Fibroblast of lung (primary cell): ENCODE data around the gene INTS2. TPM values are rescaled to one million over a fixed set of nuclear protein-coding genes. Genes with fewer than 3 reads are reported as not detected.

Experiments
- DNase-seq, 2 donors: peaks; one replicate each; pipeline versions ENCODE4 v3.0.0 to v3.0.0-alpha.2; 2010; ENCODE audit warnings: low read depth in 2 of 2
- H2AFZ ChIP-seq: 2 replicates; pipeline ENCODE4 v1.5.1; 2012; ENCODE audit warnings: low read length, control low read depth, inconsistent platforms
- H3K27ac ChIP-seq: 2 replicates; pipeline ENCODE4 v1.5.1; 2011; ENCODE audit warnings: low read length, control low read depth; ENCODE audit not compliant: insufficient read depth
- H3K27me3 ChIP-seq: 2 replicates; pipeline ENCODE4 v1.5.1; 2011; ENCODE audit warnings: mild to moderate bottlenecking, low read length; ENCODE audit not compliant: control insufficient read depth, insufficient read depth
- H3K36me3 ChIP-seq: 2 replicates; pipeline ENCODE4 v1.5.1; 2011; ENCODE audit warnings: low read length; ENCODE audit not compliant: control insufficient read depth, insufficient read depth
- H3K4me1 ChIP-seq: 2 replicates; pipeline ENCODE4 v1.5.1; 2011; ENCODE audit warnings: low read length; ENCODE audit not compliant: control insufficient read depth, insufficient read depth; ENCODE audit errors: extremely low read depth
- H3K4me2 ChIP-seq: 2 replicates; pipeline ENCODE4 v1.5.1; 2011; ENCODE audit warnings: low read length, control low read depth; ENCODE audit not compliant: insufficient read depth; ENCODE audit errors: extremely low read depth
- H3K4me3 ChIP-seq, 4 experiments: fragments of 200-600 bp in 1 of 4; sonication (generic) in 1 of 4; replicated peaks in 1 of 4; 2 replicates each; pipeline ENCODE4 v1.5.1; 2011 to 2016; ENCODE audit warnings: low read length in 4 of 4, low read depth in 3 of 4, mild to moderate bottlenecking in 3 of 4, control low read depth in 2 of 4, inconsistent platforms in 1 of 4, mixed read lengths in 1 of 4; ENCODE audit not compliant: insufficient read depth in 1 of 4; ENCODE audit errors: control extremely low read depth in 1 of 4
- H3K79me2 ChIP-seq: 2 replicates; pipeline ENCODE4 v1.5.1; 2012; ENCODE audit warnings: mild to moderate bottlenecking, low read length, inconsistent platforms; ENCODE audit not compliant: control insufficient read depth, insufficient read depth
- H3K9ac ChIP-seq: 2 replicates; pipeline ENCODE4 v1.5.1; 2011; ENCODE audit warnings: mild to moderate bottlenecking, low read length, control low read depth; ENCODE audit not compliant: insufficient read depth
- H3K9me3 ChIP-seq: 2 replicates; pipeline ENCODE4 v1.5.1; 2012; ENCODE audit warnings: low read depth, low read length; ENCODE audit not compliant: control insufficient read depth, insufficient read depth
- H4K20me1 ChIP-seq: 2 replicates; pipeline ENCODE4 v1.5.1; 2011; ENCODE audit warnings: low read length; ENCODE audit not compliant: control insufficient read depth, insufficient read depth; ENCODE audit errors: extremely low read depth
- EZH2 ChIP-seq: IDR thresholded peaks from 2 replicates; pipeline ENCODE4 v1.5.1; 2012; ENCODE audit warnings: low read length, control low read depth, mild to moderate bottlenecking; ENCODE audit errors: missing control alignments
- polyA plus RNA-seq, 2 donors: library from polyadenylated mRNA; depleted of rRNA in 1 of 2; stranded (reverse) in 1 of 2; unstranded in 1 of 2; fragments of >200 nt; gene quantifications; 2 replicates each; pipeline ENCODE4 v1.2.1, GENCODE V29; 2011 to 2012; ENCODE audit warnings: missing spikeins in 1 of 2
- total RNA-seq: library from RNA; depleted of rRNA; stranded (reverse); fragments of >200 nt; gene quantifications from 2 replicates; pipeline ENCODE4 v1.2.1, GENCODE V29; 2014
- TF ChIP-seq, protein P1 (sequence below), 2 donors: IDR thresholded peaks in 1 of 2; conservative IDR thresholded peaks in 1 of 2; 1 replicate in 1 of 2; 2 replicates in 1 of 2; pipeline ENCODE4 v1.5.1; 2011 to 2012; ENCODE audit warnings: low read length in 2 of 2, control low read depth in 1 of 2, inconsistent platforms in 1 of 2, low read depth in 1 of 2, mild to moderate bottlenecking in 1 of 2

The INTS2 gene
- total and polyA plus RNA-seq, 2 donors (not counting 1 experiment from before 2014, with no cell fraction given): 9.3 to 16.0 TPM

DNA sequence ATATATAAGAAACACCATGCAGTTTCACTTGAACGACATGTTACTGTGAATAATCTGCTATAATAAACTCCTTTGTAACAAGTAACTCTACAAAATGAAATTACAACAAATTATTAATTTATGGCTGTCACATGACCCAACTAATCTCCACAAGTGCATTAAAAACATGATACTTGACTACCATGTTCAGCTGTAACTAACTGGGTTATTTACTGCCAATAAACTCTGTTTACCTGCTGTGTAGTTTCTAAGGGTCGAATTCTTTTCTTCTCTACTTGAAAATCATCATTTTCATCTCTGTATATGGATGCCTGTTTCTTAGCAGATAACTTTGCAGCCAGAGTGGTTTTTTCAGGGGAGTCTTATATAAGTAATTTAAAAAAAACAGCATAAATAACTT is 78.9 kb downstream of the INTS2 start:
- no peak for DNase-seq
- Histone ChIP-seq H3K4me2 (no peak overlapping the region), H3K4me3 (no peak overlapping the region), H3K79me2 (no peaks in the 10 kb centered on the region), H2AFZ (no peak overlapping the region), H4K20me1 (no peaks in the 10 kb centered on the region), H3K36me3 (no peaks in the 10 kb centered on the region), H3K27ac (no peak overlapping the region), H3K9me3 (no peaks in the 10 kb centered on the region), H3K27me3 (no peaks in the 10 kb centered on the region), H3K4me1 (no peaks in the 10 kb centered on the region), H3K9ac (no peak overlapping the region)
- TF ChIP-seq EZH2: no peak
- TF ChIP-seq, protein P1, sequence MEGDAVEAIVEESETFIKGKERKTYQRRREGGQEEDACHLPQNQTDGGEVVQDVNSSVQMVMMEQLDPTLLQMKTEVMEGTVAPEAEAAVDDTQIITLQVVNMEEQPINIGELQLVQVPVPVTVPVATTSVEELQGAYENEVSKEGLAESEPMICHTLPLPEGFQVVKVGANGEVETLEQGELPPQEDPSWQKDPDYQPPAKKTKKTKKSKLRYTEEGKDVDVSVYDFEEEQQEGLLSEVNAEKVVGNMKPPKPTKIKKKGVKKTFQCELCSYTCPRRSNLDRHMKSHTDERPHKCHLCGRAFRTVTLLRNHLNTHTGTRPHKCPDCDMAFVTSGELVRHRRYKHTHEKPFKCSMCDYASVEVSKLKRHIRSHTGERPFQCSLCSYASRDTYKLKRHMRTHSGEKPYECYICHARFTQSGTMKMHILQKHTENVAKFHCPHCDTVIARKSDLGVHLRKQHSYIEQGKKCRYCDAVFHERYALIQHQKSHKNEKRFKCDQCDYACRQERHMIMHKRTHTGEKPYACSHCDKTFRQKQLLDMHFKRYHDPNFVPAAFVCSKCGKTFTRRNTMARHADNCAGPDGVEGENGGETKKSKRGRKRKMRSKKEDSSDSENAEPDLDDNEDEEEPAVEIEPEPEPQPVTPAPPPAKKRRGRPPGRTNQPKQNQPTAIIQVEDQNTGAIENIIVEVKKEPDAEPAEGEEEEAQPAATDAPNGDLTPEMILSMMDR (conservative IDR thresholded peaks at IDR 0.05 in 1 of 2, IDR thresholded peaks at IDR 0.05 in 1 of 2; ENCODE audit: low read depth in 1 of 2, low read length in 2 of 2): no peak

DNA sequence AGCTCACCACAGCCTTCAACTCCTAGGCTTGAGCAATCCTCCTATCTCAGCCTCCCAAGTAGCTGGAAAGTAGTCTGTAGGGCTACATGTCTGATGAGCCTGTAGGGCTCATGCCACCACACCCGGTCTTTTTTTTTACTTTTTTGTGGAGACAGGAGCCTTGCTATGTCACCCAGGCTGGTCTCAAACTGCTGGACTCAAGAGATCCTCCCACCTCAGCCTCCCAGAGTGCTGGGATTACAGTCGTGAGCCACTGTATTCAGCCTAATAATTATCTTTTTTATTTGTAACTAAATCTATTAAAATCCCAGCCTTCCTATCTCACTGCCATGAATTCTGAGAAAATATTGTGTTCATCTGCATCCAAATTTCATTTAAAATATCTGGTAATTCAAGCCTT is 79.5 kb downstream of the INTS2 start:
- H3K4me1 ChIP-seq: no peaks in the 10 kb centered on the region
- H3K27me3 ChIP-seq: no peaks in the 10 kb centered on the region
- no peak for DNase-seq
- H3K79me2 ChIP-seq: no peaks in the 10 kb centered on the region
- H3K4me2 ChIP-seq: no peak overlapping the region
- no peaks in the 10 kb centered on the region for H3K9me3 ChIP-seq
- no peaks in the 10 kb centered on the region for H4K20me1 ChIP-seq
- H3K27ac ChIP-seq: no peak overlapping the region
- H2AFZ ChIP-seq: no peak overlapping the region
- H3K36me3 ChIP-seq: no peaks in the 10 kb centered on the region
- H3K4me3 ChIP-seq: no peak overlapping the region
- TF ChIP-seq, protein P1 (conservative IDR thresholded peaks at IDR 0.05 in 1 of 2, IDR thresholded peaks at IDR 0.05 in 1 of 2; ENCODE audit: low read depth in 1 of 2, low read length in 2 of 2): no peak
- no peak for TF ChIP-seq EZH2
- H3K9ac ChIP-seq: no peak overlapping the region

DNA sequence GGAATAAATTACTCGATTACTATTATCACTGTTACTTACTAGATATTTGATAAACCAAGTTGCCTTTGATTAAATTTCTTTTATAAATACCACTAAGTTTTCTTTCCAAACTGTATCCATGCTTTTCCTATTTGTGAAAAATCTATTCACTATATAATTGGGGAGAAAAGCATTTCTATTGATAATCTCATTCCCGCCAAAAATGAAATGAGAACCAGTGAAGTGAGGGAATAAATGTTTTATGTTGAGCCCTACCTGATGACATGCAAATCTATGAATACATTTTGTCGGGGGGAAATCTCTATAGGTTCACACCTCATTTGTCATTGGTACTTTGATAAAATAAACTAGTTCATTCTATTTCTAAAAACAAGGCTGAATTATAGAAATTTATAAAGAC is 80.1 kb downstream of the INTS2 start:
- no peak overlapping the region for H2AFZ ChIP-seq
- H3K36me3 ChIP-seq: no peaks in the 10 kb centered on the region
- H3K9me3 ChIP-seq: no peaks in the 10 kb centered on the region
- H3K4me1 ChIP-seq: no peaks in the 10 kb centered on the region
- no peaks in the 10 kb centered on the region for H3K27me3 ChIP-seq
- no peak for DNase-seq
- H3K27ac ChIP-seq: no peak overlapping the region
- H3K79me2 ChIP-seq: no peaks in the 10 kb centered on the region
- H4K20me1 ChIP-seq: no peaks in the 10 kb centered on the region
- H3K4me3 ChIP-seq: no peak overlapping the region
- H3K9ac ChIP-seq: no peak overlapping the region
- TF ChIP-seq EZH2: no peak
- TF ChIP-seq, protein P1 (conservative IDR thresholded peaks at IDR 0.05 in 1 of 2, IDR thresholded peaks at IDR 0.05 in 1 of 2; ENCODE audit: low read depth in 1 of 2, low read length in 2 of 2): no peak
- H3K4me2 ChIP-seq: no peak overlapping the region
